ENCODE data around the gene CAB39. TPM values are rescaled to one million over a fixed set of nuclear protein-coding genes. Genes with fewer than 3 reads are reported as not detected.
"Not testable (repeated sequence)": the region's sequence is repeated elsewhere in the genome, so short reads cannot be mapped to it uniquely, and the experiment has no call there.

CAB39 gene
- total RNA-seq, 2 experiments from 2014 or later, result 86.6 to 97.5 TPM

DNA sequence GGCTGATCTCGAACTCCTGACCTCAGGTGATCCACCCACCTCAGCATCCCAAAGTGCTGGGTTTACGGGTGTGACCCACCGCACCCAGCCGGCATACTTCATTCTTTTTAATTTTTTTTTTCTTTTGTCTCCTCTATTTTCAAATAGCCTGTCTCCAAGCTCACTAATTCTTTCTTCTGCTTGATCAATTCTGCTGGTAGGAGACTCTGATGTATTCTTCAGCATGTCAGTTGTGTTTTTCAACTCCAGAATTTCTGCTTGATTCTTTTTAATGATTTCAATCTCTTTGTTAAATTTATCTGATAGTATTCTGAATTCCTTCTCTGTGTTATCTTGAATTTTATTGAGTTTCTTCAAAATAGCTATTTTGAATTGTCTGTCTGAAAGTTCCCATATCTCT, 10.2 kb upstream of the CAB39 start:
- H3K27me3 Mint-ChIP-seq (ENCODE audit: low read depth); H3K9me3 Mint-ChIP-seq; DNase-seq; H3K27ac Mint-ChIP-seq; H3K4me3 Mint-ChIP-seq; intact Hi-C loops (cut with micrococcal nuclease); H3K36me3 Mint-ChIP-seq (ENCODE audit: low read depth): not testable (repeated sequence)
- peaks cover 13% of the 10 kb centered on the region for H3K4me1 Mint-ChIP-seq (ENCODE audit: low read depth)
- CTCF ChIA-PET, result interaction anchor here (1.7 kb wide), 1 partner anchor 10 kb away, joined by 7 read pairs; no protein-coding TSS in a partner anchor

DNA sequence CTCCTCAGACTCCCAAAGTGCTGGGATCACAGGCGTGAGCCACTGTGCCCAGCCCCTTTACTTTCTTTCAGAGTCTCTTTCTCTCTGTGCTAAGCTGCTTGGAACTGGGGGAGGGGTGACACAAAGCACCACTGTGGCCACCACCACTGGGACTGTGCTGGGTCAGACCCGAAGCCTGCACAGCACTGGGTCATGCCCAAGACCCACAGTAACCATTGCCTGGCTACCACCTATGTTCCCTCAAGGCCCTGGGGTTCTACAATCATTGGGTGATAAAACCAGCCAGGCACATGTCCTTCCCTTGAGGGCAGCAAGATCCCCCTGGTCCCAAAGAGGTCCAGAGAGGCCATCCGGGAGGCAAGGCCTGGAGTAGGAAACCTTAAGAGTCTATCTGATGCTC, 9.1 kb upstream of the CAB39 start:
- CTCF ChIA-PET, result interaction anchor here (1.7 kb wide), 1 partner anchor 9 kb away, joined by 7 read pairs; no protein-coding TSS in a partner anchor
- Mint-ChIP-seq H3K27me3 (ENCODE audit: low read depth) (no peaks in the 10 kb centered on the region), H3K4me3 (no peak overlapping the region), H3K36me3 (ENCODE audit: low read depth) (peaks cover 3% of the 10 kb centered on the region), H3K9me3 (peaks cover 10% of the 10 kb centered on the region), H3K27ac (no peak overlapping the region), H3K4me1 (ENCODE audit: low read depth) (peaks cover 8% of the 10 kb centered on the region)
- no peak for DNase-seq
- intact Hi-C loops (cut with micrococcal nuclease), result no loop called here

DNA sequence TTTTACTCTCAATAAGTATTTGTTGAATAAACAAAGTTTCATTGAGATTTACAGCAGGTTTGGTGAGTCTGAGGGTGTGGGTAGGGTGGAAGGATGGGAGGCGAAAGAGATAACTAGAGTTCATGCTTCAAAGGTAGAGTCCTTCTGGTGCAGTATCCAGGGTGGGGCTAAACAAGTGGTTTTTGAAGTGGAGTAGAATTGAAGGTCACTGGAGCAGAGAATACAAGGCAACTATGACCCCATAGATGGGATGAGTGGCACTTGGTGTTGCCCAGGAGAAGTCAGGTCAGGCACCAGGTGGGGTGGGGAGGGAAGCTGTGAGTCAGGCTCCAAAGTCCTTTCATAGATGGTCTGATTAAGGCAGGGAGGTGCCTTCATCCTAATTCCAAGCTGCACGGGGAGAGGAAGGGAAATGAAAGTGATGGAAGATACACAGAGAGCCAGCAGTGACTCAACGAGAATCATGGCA, 6.6 kb upstream of the CAB39 start:
- intact Hi-C loops (cut with micrococcal nuclease), result no loop called here
- peaks cover 3% of the 10 kb centered on the region for H3K36me3 Mint-ChIP-seq (ENCODE audit: low read depth)
- peaks cover 2% of the 10 kb centered on the region for H3K4me1 Mint-ChIP-seq (ENCODE audit: low read depth)
- no peak overlapping the region for H3K27ac Mint-ChIP-seq
- CTCF ChIA-PET, result interaction anchor here (1.0 kb wide), 1 partner anchor 10 kb away, joined by 3 read pairs; no protein-coding TSS in a partner anchor
- H3K27me3 Mint-ChIP-seq (ENCODE audit: low read depth), result no peaks in the 10 kb centered on the region
- peaks cover 10% of the 10 kb centered on the region for H3K9me3 Mint-ChIP-seq
- no peak overlapping the region for H3K4me3 Mint-ChIP-seq
- no peak for DNase-seq

GRCh38 chr2:230706966-230707365, 5.7 kb upstream of the CAB39 start:
- Mint-ChIP-seq H3K4me3 (no peak overlapping the region), H3K9me3 (peaks cover 7% of the 10 kb centered on the region), H3K36me3 (ENCODE audit: low read depth) (peaks cover 2% of the 10 kb centered on the region), H3K27me3 (ENCODE audit: low read depth) (no peaks in the 10 kb centered on the region), H3K27ac (no peak overlapping the region), H3K4me1 (ENCODE audit: low read depth) (peaks cover 10% of the 10 kb centered on the region)
- no peak for DNase-seq
- intact Hi-C loops (cut with micrococcal nuclease), result no loop called here
- CTCF ChIA-PET, result no interaction called here

DNA sequence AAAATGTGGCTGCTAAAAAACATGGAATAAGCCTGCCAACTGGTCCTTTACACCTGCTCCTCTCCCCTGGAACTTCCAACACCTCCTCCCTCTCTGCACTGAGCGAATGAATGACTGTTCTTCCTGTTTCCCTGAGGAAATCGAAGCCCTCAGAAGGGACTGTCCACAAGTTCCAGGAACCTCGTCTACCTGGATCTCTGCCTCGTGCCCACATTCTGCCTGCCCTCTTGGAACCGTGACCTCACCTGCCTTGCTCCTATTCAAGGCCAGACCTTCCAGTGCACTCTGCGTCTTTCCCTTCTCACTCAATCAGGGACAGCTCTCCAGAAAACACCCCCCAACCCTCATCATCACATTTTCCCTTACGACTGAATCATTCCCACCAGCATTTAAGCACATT, 4.4 kb upstream of the CAB39 start:
- no peaks in the 10 kb centered on the region for H3K27me3 Mint-ChIP-seq (ENCODE audit: low read depth)
- H3K9me3 Mint-ChIP-seq, result peaks cover 2% of the 10 kb centered on the region
- H3K4me3 Mint-ChIP-seq, result no peak overlapping the region
- H3K4me1 Mint-ChIP-seq (ENCODE audit: low read depth), result peaks cover 12% of the 10 kb centered on the region
- intact Hi-C loops (cut with micrococcal nuclease), result no loop called here
- no peak overlapping the region for H3K27ac Mint-ChIP-seq
- DNase-seq, result no peak
- H3K36me3 Mint-ChIP-seq (ENCODE audit: low read depth), result peaks cover 1% of the 10 kb centered on the region
- CTCF ChIA-PET, result no interaction called here

DNA sequence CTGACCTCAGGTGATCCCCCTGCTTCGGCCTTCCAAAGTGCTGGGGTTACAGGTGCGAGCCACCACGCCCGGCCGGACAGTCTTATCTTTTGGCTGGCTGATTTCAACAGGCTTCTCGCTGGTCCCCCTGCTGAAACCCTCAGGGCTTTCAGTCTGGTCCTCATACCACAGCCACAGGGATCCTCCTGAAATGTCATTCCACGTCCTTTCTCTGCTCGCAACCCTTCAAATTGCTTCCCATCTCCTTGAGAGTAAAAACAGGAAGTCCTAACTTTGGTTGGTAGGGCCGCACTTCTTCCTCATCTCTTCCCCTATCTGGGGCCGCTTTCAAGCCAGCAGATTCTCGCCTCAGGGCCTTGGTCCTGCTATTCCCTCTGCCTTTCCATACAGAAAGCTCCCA, 1.4 kb upstream of the CAB39 start:
- intact Hi-C loops (cut with micrococcal nuclease), result loop anchor here (5.0 to 10.0 kb wide), 7 partner anchors 94 to 706 kb away; partner anchors contain the start of genes SLC16A14, SP140 and SP140L
- no peak for DNase-seq
- peaks cover 28% of the 10 kb centered on the region for H3K4me1 Mint-ChIP-seq (ENCODE audit: low read depth)
- CTCF ChIA-PET, result no interaction called here
- peaks cover 10% of the 10 kb centered on the region for H3K36me3 Mint-ChIP-seq (ENCODE audit: low read depth)
- H3K4me3 Mint-ChIP-seq, result no peak overlapping the region
- H3K9me3 Mint-ChIP-seq, result no peaks in the 10 kb centered on the region
- H3K27me3 Mint-ChIP-seq (ENCODE audit: low read depth), result no peaks in the 10 kb centered on the region
- no peak overlapping the region for H3K27ac Mint-ChIP-seq

- Mint-ChIP-seq H3K36me3 (ENCODE audit: low read depth) (peaks cover 17% of the 10 kb centered on the region), H3K4me3 (peak overlapping the region; percentile 90), H3K27me3 (ENCODE audit: low read depth) (no peaks in the 10 kb centered on the region), H3K27ac (peak overlapping the region; percentile 94), H3K9me3 (no peaks in the 10 kb centered on the region), H3K4me1 (ENCODE audit: low read depth) (peaks cover 46% of the 10 kb centered on the region)
- CTCF ChIA-PET, result interaction anchor here (0.6 to 2.3 kb wide), 22 partner anchors 9 to 345 kb away, joined by 3 to 53 read pairs (median 4); no protein-coding TSS in a partner anchor
- DNase-seq, result peak; percentile 61
- intact Hi-C loops (cut with micrococcal nuclease), result loop anchor here (1.0 to 10.0 kb wide), 12 partner anchors 10 to 709 kb away; partner anchors contain the start of genes SLC16A14, SP140 and SP140L
Measured at GRCh38 chr2:230713331-230714135, 891 bp downstream of the CAB39 start.

DNA sequence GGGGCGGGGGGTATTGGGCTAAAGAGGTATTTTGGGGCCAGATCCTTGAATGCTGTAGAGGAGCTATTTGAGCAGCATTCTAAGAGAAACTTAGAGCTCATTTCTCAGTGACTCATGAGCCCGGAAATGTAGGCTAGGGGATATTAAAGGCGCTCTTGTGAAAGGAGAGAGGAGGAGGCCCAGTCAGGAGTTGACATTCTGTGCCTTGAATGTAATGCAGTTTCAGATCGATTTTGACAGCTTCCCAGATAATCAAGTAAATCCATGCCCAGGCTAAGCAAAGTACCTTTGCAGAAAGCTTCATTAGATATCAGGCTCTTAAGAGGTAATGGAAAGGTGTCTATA, 1.5 kb downstream of the CAB39 start:
- no peaks in the 10 kb centered on the region for H3K9me3 Mint-ChIP-seq

GRCh38 chr2:230715201-230715600, 2.6 kb downstream of the CAB39 start:
- Mint-ChIP-seq H3K4me3 (peak overlapping the region; percentile 90), H3K9me3 (no peaks in the 10 kb centered on the region), H3K4me1 (ENCODE audit: low read depth) (peaks cover 60% of the 10 kb centered on the region), H3K27me3 (ENCODE audit: low read depth) (no peaks in the 10 kb centered on the region), H3K36me3 (ENCODE audit: low read depth) (peaks cover 22% of the 10 kb centered on the region), H3K27ac (peak overlapping the region; percentile 94)
- DNase-seq, result no peak
- intact Hi-C loops (cut with micrococcal nuclease), result loop anchor here (2.0 to 10.0 kb wide), 2 partner anchors 44 to 710 kb away; no protein-coding TSS in a partner anchor
- CTCF ChIA-PET, result interaction anchor here (1.0 to 2.3 kb wide), 13 partner anchors 8 to 648 kb away, joined by 3 to 53 read pairs (median 4); no protein-coding TSS in a partner anchor

More for the DNA sequence above, 1.5 kb downstream of the CAB39 start:
- H3K4me1 Mint-ChIP-seq (ENCODE audit: low read depth), result peaks cover 50% of the 10 kb centered on the region
- H3K4me3 Mint-ChIP-seq, result peak overlapping the region; percentile 90
- intact Hi-C loops (cut with micrococcal nuclease), result loop anchor here (1.0 to 10.0 kb wide), 12 partner anchors 9 to 709 kb away; partner anchors contain the start of genes SLC16A14, SP140 and SP140L
- H3K27me3 Mint-ChIP-seq (ENCODE audit: low read depth), result no peaks in the 10 kb centered on the region
- CTCF ChIA-PET, result interaction anchor here (0.6 to 2.3 kb wide), 26 partner anchors 9 to 647 kb away, joined by 3 to 53 read pairs (median 4); no protein-coding TSS in a partner anchor
- peak overlapping the region; percentile 94 for H3K27ac Mint-ChIP-seq
- DNase-seq, result peak; percentile 66
- peaks cover 17% of the 10 kb centered on the region for H3K36me3 Mint-ChIP-seq (ENCODE audit: low read depth)

DNA sequence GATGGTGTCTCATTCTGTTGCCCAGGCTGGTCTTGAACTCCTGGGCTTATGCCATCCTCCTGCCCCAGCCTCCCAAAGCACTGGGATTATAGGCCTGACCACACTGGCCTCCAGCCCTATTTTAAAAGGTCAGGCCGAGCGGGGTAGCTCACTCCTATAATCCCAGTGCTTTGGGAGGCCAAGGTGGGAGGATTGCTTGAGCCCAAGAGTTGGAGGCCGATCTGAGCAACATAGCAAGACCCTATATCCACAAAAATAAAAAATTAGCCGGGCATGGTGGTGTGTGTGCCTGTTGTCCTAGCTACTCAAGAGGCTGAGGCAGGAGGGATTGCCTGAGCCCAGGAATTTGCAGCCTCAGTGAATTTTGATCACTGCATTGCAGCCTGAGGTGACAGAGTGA, 3.9 kb downstream of the CAB39 start:
- DNase-seq, result no peak
- Mint-ChIP-seq H3K4me3 (no peak overlapping the region), H3K27me3 (ENCODE audit: low read depth) (no peaks in the 10 kb centered on the region), H3K36me3 (ENCODE audit: low read depth) (peaks cover 28% of the 10 kb centered on the region), H3K9me3 (no peaks in the 10 kb centered on the region), H3K27ac (peak overlapping the region; percentile 15), H3K4me1 (ENCODE audit: low read depth) (peaks cover 70% of the 10 kb centered on the region)
- intact Hi-C loops (cut with micrococcal nuclease), result loop anchor here (10.0 kb wide), 1 partner anchor 712 kb away; no protein-coding TSS in a partner anchor
- CTCF ChIA-PET, result interaction anchor here (0.8 to 1.1 kb wide), 2 partner anchors 36 to 82 kb away, joined by 3 read pairs; no protein-coding TSS in a partner anchor

- H3K27ac Mint-ChIP-seq, result peak overlapping the region; percentile 77
- no peaks in the 10 kb centered on the region for H3K9me3 Mint-ChIP-seq
- peak overlapping the region; percentile 47 for H3K4me3 Mint-ChIP-seq
- peaks cover 29% of the 10 kb centered on the region for H3K36me3 Mint-ChIP-seq (ENCODE audit: low read depth)
- H3K4me1 Mint-ChIP-seq (ENCODE audit: low read depth), result peaks cover 72% of the 10 kb centered on the region
- CTCF ChIA-PET, result interaction anchor here (0.8 to 1.6 kb wide), 5 partner anchors 22 to 650 kb away, joined by 3 to 4 read pairs (median 3); no protein-coding TSS in a partner anchor
- DNase-seq, result no peak
- intact Hi-C loops (cut with micrococcal nuclease), result loop anchor here (10.0 kb wide), 1 partner anchor 713 kb away; no protein-coding TSS in a partner anchor
- H3K27me3 Mint-ChIP-seq (ENCODE audit: low read depth), result no peaks in the 10 kb centered on the region
Measured at GRCh38 chr2:230717600-230717999, 5.0 kb downstream of the CAB39 start.

DNA sequence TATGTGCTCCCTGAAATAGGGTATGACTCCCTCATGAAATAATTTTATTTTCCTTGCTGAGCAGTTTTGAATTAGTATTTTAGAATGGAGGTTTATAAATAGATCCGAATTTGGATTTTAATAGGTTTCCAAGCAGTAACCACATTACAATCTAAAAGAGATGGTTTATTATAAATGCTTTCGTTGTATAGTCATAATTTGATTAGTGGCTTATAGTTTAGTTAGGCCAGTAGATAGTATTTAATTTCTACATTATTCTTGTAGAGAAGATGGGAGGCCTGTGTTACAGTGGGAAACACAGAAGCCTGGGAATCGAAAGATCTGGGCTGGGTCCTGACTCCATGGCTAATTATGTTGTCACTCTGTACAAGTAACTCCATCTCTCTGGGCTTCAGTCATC, 6.7 kb downstream of the CAB39 start:
- Mint-ChIP-seq H3K9me3 (no peaks in the 10 kb centered on the region), H3K36me3 (ENCODE audit: low read depth) (peaks cover 36% of the 10 kb centered on the region), H3K4me3 (no peak overlapping the region), H3K4me1 (ENCODE audit: low read depth) (peaks cover 88% of the 10 kb centered on the region), H3K27me3 (ENCODE audit: low read depth) (no peaks in the 10 kb centered on the region), H3K27ac (peak overlapping the region; percentile 74)
- CTCF ChIA-PET, result interaction anchor here (1.2 kb wide), 1 partner anchor 79 kb away, joined by 3 read pairs; no protein-coding TSS in a partner anchor
- intact Hi-C loops (cut with micrococcal nuclease), result loop anchor here (10.0 kb wide), 1 partner anchor 715 kb away; no protein-coding TSS in a partner anchor
- DNase-seq, result no peak
